HG03108 (cell line): ENCODE measurements around the gene RNASE4.
"Not testable (repeated sequence)": the region's sequence is repeated elsewhere in the genome, so short reads cannot be mapped to it uniquely, and the experiment has no call there.

ENCODE experiments used
- ATAC-seq: cut with Tn5 transposase; IDR thresholded peaks from one replicate; pipeline ENCODE4 v1.9.1; 2021; ENCODE audit warnings: moderate library complexity; ENCODE audit not compliant: unreplicated experiment

Gene RNASE4

GRCh38 chr14:20734430-20734806 lies 50.1 kb downstream of the RNASE4 start:
- ATAC-seq = no peak

GRCh38 chr14:20738292-20738691 lies 53.9 kb downstream of the RNASE4 start:
- not testable (repeated sequence) for ATAC-seq

GRCh38 chr14:20742132-20742531 lies 57.8 kb downstream of the RNASE4 start:
- no peak for ATAC-seq

- ATAC-seq = no peak
Measured at GRCh38 chr14:20743556-20743955, 59.2 kb downstream of the RNASE4 start.

GRCh38 chr14:20745571-20746358 lies 61.4 kb downstream of the RNASE4 start, which contains the start of gene EDDM3A:
Gene EDDM3A (plus strand): TSS chr14:20745887. CDS start chr14:20747581, 1,694 bp downstream.
- ATAC-seq = no peak

- ATAC-seq = no peak
Measured at GRCh38 chr14:20746566-20746965, 62.2 kb downstream of the RNASE4 start.

- no peak for ATAC-seq
Measured at GRCh38 chr14:20748439-20748838, 64.1 kb downstream of the RNASE4 start.

GRCh38 chr14:20750194-20750593 lies 65.8 kb downstream of the RNASE4 start:
- no peak for ATAC-seq
